HepG2 (cell line): ENCODE measurements around the gene KLHL40. TPM values are rescaled to one million over a fixed set of nuclear protein-coding genes. Genes with fewer than 3 reads are reported as not detected.

Experiments
- ATAC-seq: fragments of 200-7000 bp; cut with Tn5 transposase; 3 replicates; pipeline ENCODE4 v1.9.1; 2020; ENCODE audit warnings: mild to moderate bottlenecking, moderate library complexity
- BruUV-seq: library from RNA; stranded (reverse); fragments of 400-500 nt; replicated peaks from 2 replicates; lab custom pipeline; 2021; lab: Mats Ljungman, UMichigan
- CTCF ChIA-PET: fragments of 300-600 bp; formaldehyde crosslinking; extraction: SDS; loops from one replicate; lab custom pipeline; 2021; ENCODE audit warnings: low total read pairs, inconsistent platforms, low intra/inter-chr PET ratio; lab: Yijun Ruan, JAX
- POLR2A ChIA-PET: fragments of 350-600 bp; sonication (Branson Sonifier 250); formaldehyde crosslinking; loops from one replicate; lab custom pipeline; 2020; ENCODE audit warnings: antibody characterized with exemption, inconsistent platforms; lab: Yijun Ruan, JAX
- DNase-seq: peaks from one replicate; pipeline ENCODE4 v3.0.0-alpha.2; 2015; ENCODE audit warnings: low spot score
- FAIRE-seq: peaks from 3 replicates; lab custom pipeline; 2011; peaks lifted over from hg19 to GRCh38; lab: Jason Lieb, UNC
- H2AFZ ChIP-seq: one replicate; pipeline ENCODE4 v1.6.1; 2011; ENCODE audit warnings: low read length, inconsistent platforms
- H3K27ac ChIP-seq: fragments of 300-600 bp; 3 replicates; pipeline ENCODE4 v1.8.0; 2011; ENCODE audit warnings: mixed run types, mild to moderate bottlenecking, mixed read lengths, low read length, inconsistent platforms; ENCODE audit not compliant: insufficient read depth; ENCODE audit errors: extremely low read length
- H3K27me3 ChIP-seq, 2 experiments: fragments of 200-600 bp in 1 of 2; 2 replicates in 1 of 2; 3 replicates in 1 of 2; pipeline versions ENCODE4 v1.6.0 to v1.8.0; 2011; ENCODE audit warnings: low read length in 2 of 2, mild to moderate bottlenecking in 2 of 2, moderate library complexity in 2 of 2, inconsistent platforms in 1 of 2; ENCODE audit not compliant: insufficient read depth in 2 of 2, control insufficient read depth in 1 of 2
- H3K36me3 ChIP-seq, 2 experiments: fragments of 200-600 bp in 1 of 2; replicated peaks in 1 of 2; 2 replicates in 1 of 2; 3 replicates in 1 of 2; pipeline versions ENCODE4 v1.5.1 to v1.8.0; 2011; ENCODE audit warnings: low read length in 2 of 2, inconsistent platforms in 1 of 2; ENCODE audit not compliant: insufficient read depth in 2 of 2, control insufficient read depth in 1 of 2
- H3K4me1 ChIP-seq: 2 replicates; pipeline ENCODE4 v1.5.1; 2012; ENCODE audit warnings: low read length, inconsistent platforms; ENCODE audit not compliant: insufficient read depth
- H3K4me2 ChIP-seq: 2 replicates; pipeline ENCODE4 v1.6.0; 2011; ENCODE audit warnings: low read depth, low read length, inconsistent platforms
- H3K4me3 ChIP-seq, 3 experiments: fragments of 200-600 bp in 1 of 3; sonication (generic), shearing (Covaris generic) in 1 of 3; replicated peaks in 1 of 3; 2 replicates each; pipeline ENCODE4 v1.5.1; 2011 to 2016; ENCODE audit warnings: low read length in 3 of 3, inconsistent platforms in 2 of 3, low read depth in 2 of 3, mild to moderate bottlenecking in 2 of 3, control low read depth in 1 of 3, mixed read lengths in 1 of 3; ENCODE audit not compliant: insufficient read depth in 1 of 3
- H3K79me2 ChIP-seq: one replicate; pipeline ENCODE4 v1.6.1; 2011; ENCODE audit warnings: low read length, inconsistent platforms; ENCODE audit not compliant: insufficient read depth
- H3K9ac ChIP-seq: 2 replicates; pipeline ENCODE4 v1.6.0; 2011; ENCODE audit warnings: mild to moderate bottlenecking, low read depth, low read length, inconsistent platforms; ENCODE audit not compliant: insufficient read depth
- H3K9me3 ChIP-seq: 2 replicates; pipeline ENCODE4 v1.5.1; 2012; ENCODE audit warnings: mild to moderate bottlenecking, low read length
- H4K20me1 ChIP-seq: 2 replicates; pipeline ENCODE4 v1.6.0; 2011; ENCODE audit warnings: inconsistent platforms, mild to moderate bottlenecking, low read length, moderate library complexity; ENCODE audit not compliant: insufficient read depth
- BCLAF1 ChIP-seq: fragments of 450-650 bp; IDR thresholded peaks from 2 replicates; pipeline ENCODE4 v1.6.1; 2017; ENCODE audit warnings: mild to moderate bottlenecking
- CENPT ChIP-seq: sonication (generic); formaldehyde crosslinking; IDR thresholded peaks from 2 replicates; pipeline ENCODE4 v1.8.0; 2022; ENCODE audit warnings: low read depth, mild to moderate bottlenecking, moderate library complexity, missing genetic modification reagents
- FOXO1 ChIP-seq: sonication (generic); formaldehyde crosslinking; IDR thresholded peaks from 2 replicates; pipeline ENCODE4 v1.4.0; 2020; ENCODE audit warnings: missing genetic modification reagents
- HBP1 ChIP-seq: IDR thresholded peaks from 2 replicates; pipeline ENCODE4 v1.6.1; 2016; ENCODE audit warnings: low read depth, control low read depth
- HNF1A ChIP-seq, 2 experiments: sonication (generic) in 1 of 2; formaldehyde crosslinking in 1 of 2; IDR thresholded peaks; 2 replicates each; pipeline versions ENCODE4 v1.4.0 to v1.6.1; 2016 to 2020; ENCODE audit warnings: borderline replicate concordance in 1 of 2, low read depth in 1 of 2, mild to moderate bottlenecking in 1 of 2, missing genetic modification reagents in 1 of 2
- KMT2A ChIP-seq: sonication (generic); formaldehyde crosslinking; IDR thresholded peaks from 2 replicates; pipeline ENCODE4 v1.4.0; 2020; ENCODE audit warnings: missing genetic modification reagents
- MEF2D ChIP-seq: sonication (generic); formaldehyde crosslinking; IDR thresholded peaks from 2 replicates; pipeline ENCODE4 v1.5.1; 2020; ENCODE audit warnings: mild to moderate bottlenecking, missing genetic modification reagents
- PHF5A ChIP-seq: IDR thresholded peaks from one replicate; pipeline ENCODE4 v1.6.1; 2018; ENCODE audit warnings: low read depth, missing genetic modification reagents; ENCODE audit not compliant: unreplicated experiment
- SRSF9 ChIP-seq: fragments of 200-400 bp; formaldehyde crosslinking; IDR thresholded peaks from 2 replicates; pipeline ENCODE4 v1.6.1; 2018; ENCODE audit warnings: borderline replicate concordance, mild to moderate bottlenecking, low read depth, low read length; ENCODE audit not compliant: insufficient read depth, poor library complexity, severe bottlenecking
- ZNF546 ChIP-seq: sonication (generic); formaldehyde crosslinking; conservative IDR thresholded peaks from 2 replicates; pipeline ENCODE4 v1.8.1; 2023; ENCODE audit warnings: mild to moderate bottlenecking, missing genetic modification reagents
- ZNF710 ChIP-seq: sonication (generic); formaldehyde crosslinking; IDR thresholded peaks from 2 replicates; pipeline ENCODE4 v1.5.0; 2020; ENCODE audit warnings: mild to moderate bottlenecking, missing genetic modification reagents, borderline replicate concordance
- WGBS: methylation state at CpG from one replicate; pipeline ENCODE4 v1.1.6; 2017; ENCODE audit warnings: low lambda C conversion rate; 5-methylcytosine and 5-hydroxymethylcytosine counted together
- in situ Hi-C: cut with HindIII; loops from 2 replicates; pipeline ENCODE4 v1.10.0; 2017; ENCODE audit warnings: low pct_unique_long_range_greater_than_20kb; ENCODE audit not compliant: extremely low pct_ligation_motif_present
- intact Hi-C: fragments of 100-400 bp; cut with micrococcal nuclease; formaldehyde crosslinking; loops from one replicate; pipeline ENCODE4 v1.10.0; 2022; ENCODE audit not compliant: unreplicated experiment
- polyA plus RNA-seq, 8 experiments: library from polyadenylated mRNA; depleted of rRNA in 3 of 8; stranded (reverse) in 7 of 8; unstranded in 1 of 8; fragments of >200 nt; fragmentation: Illumina TruSeq in 4 of 8; extraction: Trizol in 4 of 8; gene quantifications; 2 replicates each; pipeline versions ENCODE4 v1.2.1 to v1.2.3, GENCODE V29; 2011 to 2016; ENCODE audit warnings: low read depth in 4 of 8, missing spikeins in 1 of 8, mixed read lengths in 1 of 8; ENCODE audit not compliant: insufficient read depth in 1 of 8
- total RNA-seq, 5 experiments: library from RNA; depleted of rRNA; stranded (reverse); fragments of >200 nt; fragmentation: Illumina TruSeq; extraction: Trizol; gene quantifications; 2 replicates each; pipeline ENCODE4 v1.2.3, GENCODE V29; 2016; ENCODE audit warnings: low read depth in 1 of 5

KLHL40 gene
- total and polyA plus RNA-seq, 2 of the 13 experiments (the other 11 are each of a cell fraction or from before 2014, with no cell fraction given): not detected

GRCh38 chr3:42728056-42728455 is 42.7 kb downstream of the KLHL40 start:
- Histone ChIP-seq H3K4me2 (no peak overlapping the region), H3K36me3 (no peaks in the 10 kb centered on the region), H3K9ac (no peak overlapping the region), H3K9me3 (no peaks in the 10 kb centered on the region), H3K27me3 (no peaks in the 10 kb centered on the region), H3K79me2 (no peaks in the 10 kb centered on the region), H4K20me1 (no peaks in the 10 kb centered on the region), H3K4me3 (no peak overlapping the region), H2AFZ (no peak overlapping the region), H3K4me1 (peaks cover 35% of the 10 kb centered on the region), H3K27ac (no peak overlapping the region)
- TF ChIP-seq ZNF710: no peak
- no peak for TF ChIP-seq SRSF9
- no peak for TF ChIP-seq KMT2A (CRISPR knock-in tag)
- no peak for TF ChIP-seq BCLAF1
- no peak for TF ChIP-seq ZNF546 (CRISPR knock-in tag)
- TF ChIP-seq MEF2D (CRISPR knock-in tag): no peak
- TF ChIP-seq FOXO1 (CRISPR knock-in tag): no peak
- no peak for TF ChIP-seq PHF5A (CRISPR knock-in tag)
- no peak for TF ChIP-seq HNF1A (IDR thresholded peaks at IDR 0.05; ENCODE audit: low read depth)
- no peak for TF ChIP-seq HNF1A (CRISPR knock-in tag; IDR thresholded peaks at IDR 0.05; ENCODE audit: borderline replicate concordance)
- TF ChIP-seq HBP1 (CRISPR knock-in tag): no peak
- TF ChIP-seq CENPT (CRISPR knock-in tag): no peak
- FAIRE-seq: no peak
- in situ Hi-C loops (no loop called here), intact Hi-C loops (no loop called here)
- BruUV-seq: no TSS peak
- ChIA-PET CTCF (no interaction called here), POLR2A (no interaction called here)
- 84% methylated on average over 3 of the region's 3 CpGs for WGBS
- no peak for DNase-seq
- no peak for ATAC-seq
